Measurements from ENCODE around the gene EXTL1.
A peak's percentile ranks its signal among the peaks of the same experiment; 100 is the strongest.

EXTL1 gene

DNA sequence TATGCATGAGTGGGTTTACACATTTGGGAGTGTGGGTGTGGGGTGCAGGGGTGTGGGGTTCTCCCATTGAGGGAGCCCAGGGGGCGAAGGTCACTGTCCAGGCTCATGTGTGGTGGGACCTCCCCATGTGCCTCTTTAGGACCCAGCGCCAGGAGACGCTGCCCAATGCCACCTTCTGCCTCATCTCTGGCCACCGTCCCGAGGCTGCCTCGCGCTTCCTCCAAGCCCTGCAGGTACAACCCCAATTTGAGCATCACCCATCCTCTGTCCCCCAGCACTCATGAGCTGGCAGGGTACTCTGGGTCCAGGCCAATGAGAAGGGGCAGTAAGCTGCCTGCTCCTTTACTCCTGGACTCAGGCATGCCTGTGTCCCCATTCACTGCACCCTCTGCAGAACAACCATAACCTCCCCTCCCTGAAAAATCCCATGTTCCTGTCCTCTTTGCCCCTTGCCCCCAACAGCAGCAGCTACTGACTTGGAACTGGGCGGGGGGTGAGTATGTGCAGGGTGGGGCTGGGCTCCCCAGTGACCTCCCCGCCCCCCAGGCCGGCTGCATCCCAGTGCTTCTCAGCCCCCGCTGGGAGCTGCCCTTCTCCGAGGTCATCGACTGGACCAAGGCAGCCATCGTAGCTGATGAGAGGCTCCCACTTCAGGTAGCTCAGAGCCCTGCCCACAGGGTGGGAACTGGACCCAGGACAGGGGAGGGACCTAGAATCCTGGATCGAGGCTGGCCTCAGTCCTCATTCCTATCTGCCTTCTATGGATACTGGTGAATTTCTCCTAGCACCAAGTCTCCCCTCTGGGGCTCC lies 7.7 kb downstream of the EXTL1 start:
- TF ChIP-seq, protein P1, sequence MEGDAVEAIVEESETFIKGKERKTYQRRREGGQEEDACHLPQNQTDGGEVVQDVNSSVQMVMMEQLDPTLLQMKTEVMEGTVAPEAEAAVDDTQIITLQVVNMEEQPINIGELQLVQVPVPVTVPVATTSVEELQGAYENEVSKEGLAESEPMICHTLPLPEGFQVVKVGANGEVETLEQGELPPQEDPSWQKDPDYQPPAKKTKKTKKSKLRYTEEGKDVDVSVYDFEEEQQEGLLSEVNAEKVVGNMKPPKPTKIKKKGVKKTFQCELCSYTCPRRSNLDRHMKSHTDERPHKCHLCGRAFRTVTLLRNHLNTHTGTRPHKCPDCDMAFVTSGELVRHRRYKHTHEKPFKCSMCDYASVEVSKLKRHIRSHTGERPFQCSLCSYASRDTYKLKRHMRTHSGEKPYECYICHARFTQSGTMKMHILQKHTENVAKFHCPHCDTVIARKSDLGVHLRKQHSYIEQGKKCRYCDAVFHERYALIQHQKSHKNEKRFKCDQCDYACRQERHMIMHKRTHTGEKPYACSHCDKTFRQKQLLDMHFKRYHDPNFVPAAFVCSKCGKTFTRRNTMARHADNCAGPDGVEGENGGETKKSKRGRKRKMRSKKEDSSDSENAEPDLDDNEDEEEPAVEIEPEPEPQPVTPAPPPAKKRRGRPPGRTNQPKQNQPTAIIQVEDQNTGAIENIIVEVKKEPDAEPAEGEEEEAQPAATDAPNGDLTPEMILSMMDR (IDR thresholded peaks at IDR 0.05; ENCODE audit: unreplicated experiment in 3 of 3) = no peak
- Mint-ChIP-seq H3K4me1 (peaks cover 20% of the 10 kb centered on the region), H3K9me3 (no peaks in the 10 kb centered on the region), H3K4me3 (no peak overlapping the region), H3K27me3 (ENCODE audit: low read depth) (peaks cover 26% of the 10 kb centered on the region), H3K27ac (no peak overlapping the region), H3K36me3 (ENCODE audit: low read depth) (no peaks in the 10 kb centered on the region)

DNA sequence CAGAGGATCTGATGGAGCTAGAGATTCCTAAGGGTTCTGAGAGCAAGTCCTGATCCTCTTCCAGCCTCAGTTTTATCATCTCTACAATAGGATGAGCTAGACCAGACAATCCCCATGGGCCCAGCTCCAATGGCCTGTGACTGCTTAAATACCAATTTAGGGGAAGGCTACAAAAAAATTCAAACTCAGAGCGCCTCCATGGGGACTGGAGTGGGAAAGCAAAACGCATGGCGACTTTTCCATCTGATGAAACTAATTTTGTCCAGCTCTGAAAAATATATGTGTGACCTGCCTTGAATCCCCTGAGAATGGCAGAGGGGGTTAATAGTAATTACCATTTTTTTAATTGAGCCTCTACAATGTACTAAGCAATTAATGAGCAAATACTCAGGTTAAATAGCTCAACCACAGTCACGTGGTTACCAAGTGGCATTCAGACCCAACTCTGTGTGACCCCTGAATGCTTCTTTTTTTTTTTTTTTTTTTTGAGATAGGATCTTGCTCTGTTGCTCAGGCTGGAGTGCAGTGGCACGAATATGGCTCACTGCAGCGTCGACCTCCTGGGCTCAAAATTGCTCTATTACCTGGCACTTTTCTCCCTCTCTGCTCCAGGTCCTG lies 8.4 kb downstream of the EXTL1 start:
- TF ChIP-seq, protein P1 (IDR thresholded peaks at IDR 0.05; ENCODE audit: unreplicated experiment in 3 of 3) = no peak
- peaks cover 33% of the 10 kb centered on the region for H3K27me3 Mint-ChIP-seq (ENCODE audit: low read depth)
- no peak overlapping the region for H3K4me3 Mint-ChIP-seq
- H3K4me1 Mint-ChIP-seq = peaks cover 15% of the 10 kb centered on the region
- H3K9me3 Mint-ChIP-seq = no peaks in the 10 kb centered on the region
- no peaks in the 10 kb centered on the region for H3K36me3 Mint-ChIP-seq (ENCODE audit: low read depth)
- no peak overlapping the region for H3K27ac Mint-ChIP-seq

DNA sequence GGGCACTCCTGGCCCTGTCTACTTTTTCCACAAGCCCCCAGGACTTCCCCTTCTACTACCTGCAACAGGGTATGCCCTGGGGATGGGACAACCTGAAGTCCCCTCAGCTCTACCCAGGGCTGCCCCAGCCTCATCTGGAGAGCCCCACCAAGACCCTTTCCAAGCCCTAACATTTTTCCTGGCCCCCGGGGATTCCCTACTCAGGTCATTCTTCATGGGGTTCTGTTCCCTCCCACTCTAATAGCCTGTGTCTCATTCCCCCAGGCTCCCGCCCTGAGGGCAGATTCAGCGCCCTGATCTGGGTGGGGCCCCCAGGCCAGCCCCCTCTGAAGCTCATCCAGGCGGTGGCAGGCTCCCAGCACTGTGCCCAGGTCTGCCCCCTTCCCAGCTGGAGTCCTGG lies 9.6 kb downstream of the EXTL1 start:
- TF ChIP-seq, protein P1 (IDR thresholded peaks at IDR 0.05; ENCODE audit: unreplicated experiment in 3 of 3) = no peak
- Mint-ChIP-seq H3K27me3 (ENCODE audit: low read depth) (peaks cover 33% of the 10 kb centered on the region), H3K4me3 (no peak overlapping the region), H3K36me3 (ENCODE audit: low read depth) (no peaks in the 10 kb centered on the region), H3K27ac (no peak overlapping the region), H3K4me1 (peaks cover 11% of the 10 kb centered on the region), H3K9me3 (no peaks in the 10 kb centered on the region)

- peaks cover 33% of the 10 kb centered on the region for H3K27me3 Mint-ChIP-seq (ENCODE audit: low read depth)
- H3K9me3 Mint-ChIP-seq = no peaks in the 10 kb centered on the region
- H3K4me1 Mint-ChIP-seq = peaks cover 11% of the 10 kb centered on the region
- H3K27ac Mint-ChIP-seq = no peak overlapping the region
- H3K36me3 Mint-ChIP-seq (ENCODE audit: low read depth) = no peaks in the 10 kb centered on the region
- peak overlapping the region in 2 of 3 experiments; percentile 9 to 33 for H3K4me3 Mint-ChIP-seq
- TF ChIP-seq, protein P1 (IDR thresholded peaks at IDR 0.05; ENCODE audit: unreplicated experiment in 3 of 3) = no peak
Observed at GRCh38 chr1:26031611-26032220, 10.1 kb downstream of the EXTL1 start.

- Mint-ChIP-seq H3K9me3 (no peaks in the 10 kb centered on the region), H3K27me3 (ENCODE audit: low read depth) (peaks cover 29% of the 10 kb centered on the region), H3K4me3 (peak overlapping the region; percentile 37 to 54 (median 44)), H3K27ac (no peak overlapping the region), H3K4me1 (peaks cover 2% of the 10 kb centered on the region), H3K36me3 (ENCODE audit: low read depth) (no peaks in the 10 kb centered on the region)
- TF ChIP-seq, protein P1 (IDR thresholded peaks at IDR 0.05; ENCODE audit: unreplicated experiment in 3 of 3) = no peak
Observed at GRCh38 chr1:26032656-26033357, 11.2 kb downstream of the EXTL1 start.
